K562 (cell line): ENCODE data around the gene ZNF331. TPM values are rescaled to one million over a fixed set of nuclear protein-coding genes. Genes with fewer than 3 reads are reported as not detected.

Source experiments
- ATAC-seq: fragments of 200-7000 bp; cut with Tn5 transposase; 3 replicates; pipeline ENCODE4 v1.9.1; 2020; ENCODE audit warnings: moderate library complexity
- BruUV-seq: library from RNA; stranded (reverse); fragments of 400-500 nt; replicated peaks from 2 replicates; lab custom pipeline; 2021; lab: Mats Ljungman, UMichigan
- CTCF ChIA-PET: fragments of 300-600 bp; formaldehyde crosslinking; extraction: SDS; loops from one replicate; lab custom pipeline; 2021; ENCODE audit warnings: low intra/inter-chr PET ratio; lab: Yijun Ruan, JAX
- POLR2A ChIA-PET: fragments of 300-600, 350-650 bp; sonication (Branson Sonifier 250); formaldehyde crosslinking; extraction: SDS; loops from one replicate; lab custom pipeline; 2021; ENCODE audit warnings: antibody characterized with exemption, inconsistent platforms; lab: Yijun Ruan, JAX
- DNase-seq, 4 experiments: peaks; one replicate each; pipeline versions ENCODE4 v3.0.0 to v3.0.0-alpha.2; 2011 to 2018; ENCODE audit warnings: low spot score in 3 of 4, mixed read lengths in 3 of 4; ENCODE audit errors: extremely low read depth in 1 of 4
- FAIRE-seq: peaks from 2 replicates; lab custom pipeline; 2011; peaks lifted over from hg19 to GRCh38; lab: Jason Lieb, UNC
- H2AFZ ChIP-seq: 2 replicates; pipeline ENCODE4 v1.6.0; 2011; ENCODE audit warnings: low read depth, low read length, control low read depth, inconsistent platforms
- H3K27ac ChIP-seq: fragments of 200-600 bp; 3 replicates; pipeline ENCODE4 v1.8.0; 2011; ENCODE audit warnings: low read depth, mild to moderate bottlenecking, control low read depth, inconsistent platforms, low read length, moderate library complexity, mixed read lengths; ENCODE audit errors: extremely low read depth
- H3K27me3 ChIP-seq, 2 experiments: fragments of 300-600 bp in 1 of 2; 2 replicates in 1 of 2; 3 replicates in 1 of 2; pipeline versions ENCODE4 v1.6.0 to v1.8.0; 2011; ENCODE audit warnings: inconsistent platforms in 2 of 2, low read length in 2 of 2, mild to moderate bottlenecking in 1 of 2, mixed read lengths in 1 of 2, moderate library complexity in 1 of 2; ENCODE audit not compliant: control insufficient read depth in 2 of 2, insufficient read depth in 2 of 2
- H3K36me3 ChIP-seq: fragments of 300-600 bp; 3 replicates; pipeline ENCODE4 v1.8.0; 2011; ENCODE audit warnings: mild to moderate bottlenecking, low read length, inconsistent platforms; ENCODE audit not compliant: control insufficient read depth, insufficient read depth
- H3K4me1 ChIP-seq, 2 experiments: fragments of 200-600 bp in 1 of 2; replicated peaks in 1 of 2; 2 replicates in 1 of 2; 3 replicates in 1 of 2; pipeline versions ENCODE4 v1.5.1 to v1.8.0; 2011; ENCODE audit warnings: inconsistent platforms in 2 of 2, low read length in 2 of 2, mild to moderate bottlenecking in 1 of 2, mixed read lengths in 1 of 2, moderate library complexity in 1 of 2; ENCODE audit not compliant: control insufficient read depth in 2 of 2, insufficient read depth in 2 of 2
- H3K4me2 ChIP-seq: 2 replicates; pipeline ENCODE4 v1.6.1; 2011; ENCODE audit warnings: low read length, control low read depth, inconsistent platforms, mixed read lengths; ENCODE audit not compliant: insufficient read depth
- H3K4me3 ChIP-seq: fragments of 200-600 bp; sonication (generic), shearing (Covaris generic); 2 replicates; pipeline ENCODE4 v1.5.1; 2016; ENCODE audit warnings: control low read depth, inconsistent platforms
- H3K79me2 ChIP-seq: fragments of 200-600 bp; 3 replicates; pipeline ENCODE4 v1.8.0; 2011; ENCODE audit warnings: low read length, inconsistent platforms; ENCODE audit not compliant: control insufficient read depth, insufficient read depth
- H3K9ac ChIP-seq, 2 experiments: 2 replicates each; pipeline versions ENCODE4 v1.6.0 to v1.6.1; 2011; ENCODE audit warnings: low read depth in 2 of 2, low read length in 2 of 2, control low read depth in 1 of 2, inconsistent platforms in 1 of 2, mild to moderate bottlenecking in 1 of 2, mixed read lengths in 1 of 2; ENCODE audit not compliant: insufficient read depth in 1 of 2
- H3K9me1 ChIP-seq: one replicate; pipeline ENCODE4 v1.6.0; 2011; ENCODE audit warnings: inconsistent platforms, mild to moderate bottlenecking, low read length, moderate library complexity; ENCODE audit not compliant: control insufficient read depth, insufficient read depth
- H3K9me3 ChIP-seq: replicated peaks from 2 replicates; pipeline ENCODE4 v1.5.1; 2011; ENCODE audit warnings: low read depth, low read length, inconsistent platforms; ENCODE audit not compliant: control insufficient read depth, insufficient read depth
- H4K20me1 ChIP-seq: replicated peaks from 2 replicates; pipeline ENCODE4 v1.6.1; 2011; ENCODE audit warnings: low read length, inconsistent platforms, mixed read lengths; ENCODE audit not compliant: control insufficient read depth, insufficient read depth
- FOXK2 ChIP-seq, 2 experiments: fragments of 450-650 bp; IDR thresholded peaks in 1 of 2; conservative IDR thresholded peaks in 1 of 2; 2 replicates each; pipeline ENCODE4 v1.6.1; 2016; ENCODE audit warnings: low read depth in 2 of 2, mild to moderate bottlenecking in 1 of 2
- HDAC1 ChIP-seq, 2 experiments: fragments of 450-650 bp; IDR thresholded peaks; 2 replicates each; pipeline ENCODE4 v1.6.1; 2016 to 2017; ENCODE audit warnings: inconsistent platforms in 1 of 2, mild to moderate bottlenecking in 1 of 2, moderate library complexity in 1 of 2
- HNRNPL ChIP-seq: fragments of 200-400 bp; formaldehyde crosslinking; IDR thresholded peaks from 2 replicates; pipeline ENCODE4 v1.6.1; 2017; ENCODE audit warnings: low read depth, mild to moderate bottlenecking, low read length
- ILF3 ChIP-seq: fragments of 450-650 bp; IDR thresholded peaks from 2 replicates; pipeline ENCODE4 v1.6.1; 2018; ENCODE audit warnings: antibody characterized with exemption, mild to moderate bottlenecking, moderate library complexity, borderline replicate concordance
- NR1H2 ChIP-seq: sonication (generic); formaldehyde crosslinking; IDR thresholded peaks from 2 replicates; pipeline ENCODE4 v1.4.0; 2020; ENCODE audit warnings: mild to moderate bottlenecking, missing genetic modification reagents
- POLR2H ChIP-seq: IDR thresholded peaks from 2 replicates; pipeline ENCODE4 v1.6.1; 2016; ENCODE audit warnings: missing genetic modification characterization, low read depth, mild to moderate bottlenecking, control low read depth, missing compliant biosample characterization, moderate library complexity
- TRIM24 ChIP-seq, 2 experiments: fragments of 450-650 bp; IDR thresholded peaks; 2 replicates each; pipeline ENCODE4 v1.6.1; 2016
- ZNF449 ChIP-seq: fragments of 250-450 bp; sonication (Bioruptor Pico); IDR thresholded peaks from 2 replicates; pipeline ENCODE4 v1.8.0; 2022; ENCODE audit warnings: moderate library complexity, mild to moderate bottlenecking, inconsistent platforms
- ZNF639 ChIP-seq, 2 experiments: fragments of 200-800 bp in 1 of 2; sonication (Bioruptor generic) in 1 of 2; sonication (generic) in 1 of 2; formaldehyde crosslinking in 1 of 2; IDR thresholded peaks in 1 of 2; conservative IDR thresholded peaks in 1 of 2; 2 replicates each; pipeline versions ENCODE4 v1.5.0 to v1.6.1; 2016 to 2020; ENCODE audit warnings: missing compliant biosample characterization in 1 of 2, missing genetic modification characterization in 1 of 2, missing genetic modification reagents in 1 of 2
- WGBS: fragments of 100-300 bp; shearing (Covaris generic); methylation state at CpG from one replicate; pipeline ENCODE4 v1.1.6; 2016; ENCODE audit warnings: low coverage, mixed read lengths; ENCODE audit not compliant: insufficient coverage; ENCODE audit errors: missing lambda C conversion rate; 5-methylcytosine and 5-hydroxymethylcytosine counted together
- in situ Hi-C: fragments of 300-500 bp; cut with MboI; formaldehyde crosslinking; loops from 4 replicates; pipeline ENCODE4 v1.15.0; 2018; ENCODE audit warnings: inconsistent platforms, mixed read lengths
- intact Hi-C: fragments of 100-400 bp; cut with micrococcal nuclease; formaldehyde crosslinking; loops from 2 replicates; pipeline ENCODE4 v1.14.2; 2022
- polyA plus RNA-seq, 8 experiments: library from polyadenylated mRNA; depleted of rRNA in 4 of 8; stranded (reverse) in 5 of 8; unstranded in 3 of 8; fragments of >200 nt; fragmentation: Nextera tagmentation in 2 of 8; fragmentation: Illumina TruSeq in 1 of 8; extraction: Ambion mirVana in 2 of 8; extraction: Trizol in 1 of 8; gene quantifications; 2 replicates each; pipeline versions ENCODE4 v1.2.1 to v1.2.3, GENCODE V29; 2011 to 2014; ENCODE audit warnings: inconsistent platforms in 1 of 8, missing spikeins in 1 of 8
- total RNA-seq, 7 experiments: library from RNA; depleted of rRNA in 6 of 7; stranded (reverse); fragments of >200 nt in 6 of 7; fragmentation: Illumina TruSeq in 2 of 7; extraction: Trizol in 2 of 7; gene quantifications; 2 replicates each; pipeline versions ENCODE4 v1.2.1 to v1.2.3, GENCODE V29; 2011 to 2021; ENCODE audit warnings: low replicate concordance in 1 of 7
- TF ChIP-seq, protein P1 (sequence below): sonication (generic); formaldehyde crosslinking; IDR thresholded peaks from 2 replicates; pipeline ENCODE4 v1.8.1; 2023; ENCODE audit warnings: mild to moderate bottlenecking, missing genetic modification reagents
- TF ChIP-seq, protein P2 (sequence below), 2 experiments: IDR thresholded peaks in 1 of 2; conservative IDR thresholded peaks in 1 of 2; 2 replicates each; pipeline ENCODE4 v1.6.1; 2016; ENCODE audit warnings: low read depth in 2 of 2, mild to moderate bottlenecking in 1 of 2, missing compliant biosample characterization in 1 of 2, missing genetic modification characterization in 1 of 2, moderate library complexity in 1 of 2

The ZNF331 gene
- total and polyA plus RNA-seq, 9 of the 15 experiments (the other 6 are each of a cell fraction or from before 2014, with no cell fraction given): 0.23 to 2.7 (median 0.76) TPM

DNA sequence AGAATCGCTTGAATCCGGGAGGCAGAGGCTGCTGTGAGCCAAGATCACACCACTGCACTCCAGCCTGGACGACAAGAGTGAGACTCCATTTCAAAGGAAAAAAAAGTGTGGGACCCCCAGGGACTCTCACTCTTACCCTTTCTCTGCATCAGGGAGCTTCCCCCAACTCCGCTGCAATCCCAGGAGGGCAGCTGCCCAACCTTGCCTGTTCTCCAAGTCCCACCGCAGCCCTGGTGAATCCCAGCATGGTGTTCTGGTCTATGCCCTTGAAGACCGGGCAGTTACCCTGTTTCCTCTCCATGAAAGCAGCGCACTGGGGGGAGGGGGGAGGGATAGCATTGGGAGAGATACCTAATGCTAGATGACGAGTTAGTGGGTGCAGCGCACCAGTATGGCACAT, 58.1 kb downstream of the ZNF331 start:
- intact Hi-C loops (no loop called here), in situ Hi-C loops (no loop called here)
- no peak for FAIRE-seq
- H3K4me3 ChIP-seq: no peak overlapping the region
- no peaks in the 10 kb centered on the region for H4K20me1 ChIP-seq
- ChIA-PET POLR2A (interaction anchor here (1.2 kb wide), 1 partner anchor 22 kb away, joined by 4 read pairs; no protein-coding TSS in a partner anchor), CTCF (no interaction called here)
- no peaks in the 10 kb centered on the region for H3K9me3 ChIP-seq
- no peak overlapping the region for H3K27ac ChIP-seq
- H2AFZ ChIP-seq: no peak overlapping the region
- no peaks in the 10 kb centered on the region for H3K79me2 ChIP-seq
- peak in 1 of 4 experiments; percentile 3 for DNase-seq
- H3K36me3 ChIP-seq: no peaks in the 10 kb centered on the region
- no peaks in the 10 kb centered on the region for H3K4me1 ChIP-seq
- no TSS peak for BruUV-seq
- H3K27me3 ChIP-seq: peaks cover 0 to 39% of the 10 kb centered on the region in 2 experiments; a peak in 4 of 5 replicates
- no peak overlapping the region for H3K9ac ChIP-seq
- no peak overlapping the region for H3K4me2 ChIP-seq
- no peaks in the 10 kb centered on the region for H3K9me1 ChIP-seq
- WGBS: 0% methylated on average over 8 of the region's 9 CpGs
- ATAC-seq: no peak
- TF ChIP-seq ZNF639 (CRISPR knock-in tag; conservative IDR thresholded peaks at IDR 0.05 in 1 of 2, IDR thresholded peaks at IDR 0.05 in 1 of 2) (no peak), HNRNPL (no peak), TRIM24 (IDR thresholded peaks at IDR 0.05) (no peak), FOXK2 (conservative IDR thresholded peaks at IDR 0.05 in 1 of 2, IDR thresholded peaks at IDR 0.05 in 1 of 2; ENCODE audit: low read depth in 2 of 2) (no peak), NR1H2 (CRISPR knock-in tag) (no peak), ZNF449 (no peak), HDAC1 (IDR thresholded peaks at IDR 0.05) (no peak), ILF3 (no peak), POLR2H (tag) (no peak)
- TF ChIP-seq, protein P1, sequence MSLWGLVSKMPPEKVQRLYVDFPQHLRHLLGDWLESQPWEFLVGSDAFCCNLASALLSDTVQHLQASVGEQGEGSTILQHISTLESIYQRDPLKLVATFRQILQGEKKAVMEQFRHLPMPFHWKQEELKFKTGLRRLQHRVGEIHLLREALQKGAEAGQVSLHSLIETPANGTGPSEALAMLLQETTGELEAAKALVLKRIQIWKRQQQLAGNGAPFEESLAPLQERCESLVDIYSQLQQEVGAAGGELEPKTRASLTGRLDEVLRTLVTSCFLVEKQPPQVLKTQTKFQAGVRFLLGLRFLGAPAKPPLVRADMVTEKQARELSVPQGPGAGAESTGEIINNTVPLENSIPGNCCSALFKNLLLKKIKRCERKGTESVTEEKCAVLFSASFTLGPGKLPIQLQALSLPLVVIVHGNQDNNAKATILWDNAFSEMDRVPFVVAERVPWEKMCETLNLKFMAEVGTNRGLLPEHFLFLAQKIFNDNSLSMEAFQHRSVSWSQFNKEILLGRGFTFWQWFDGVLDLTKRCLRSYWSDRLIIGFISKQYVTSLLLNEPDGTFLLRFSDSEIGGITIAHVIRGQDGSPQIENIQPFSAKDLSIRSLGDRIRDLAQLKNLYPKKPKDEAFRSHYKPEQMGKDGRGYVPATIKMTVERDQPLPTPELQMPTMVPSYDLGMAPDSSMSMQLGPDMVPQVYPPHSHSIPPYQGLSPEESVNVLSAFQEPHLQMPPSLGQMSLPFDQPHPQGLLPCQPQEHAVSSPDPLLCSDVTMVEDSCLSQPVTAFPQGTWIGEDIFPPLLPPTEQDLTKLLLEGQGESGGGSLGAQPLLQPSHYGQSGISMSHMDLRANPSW: no peak
- TF ChIP-seq, protein P2, sequence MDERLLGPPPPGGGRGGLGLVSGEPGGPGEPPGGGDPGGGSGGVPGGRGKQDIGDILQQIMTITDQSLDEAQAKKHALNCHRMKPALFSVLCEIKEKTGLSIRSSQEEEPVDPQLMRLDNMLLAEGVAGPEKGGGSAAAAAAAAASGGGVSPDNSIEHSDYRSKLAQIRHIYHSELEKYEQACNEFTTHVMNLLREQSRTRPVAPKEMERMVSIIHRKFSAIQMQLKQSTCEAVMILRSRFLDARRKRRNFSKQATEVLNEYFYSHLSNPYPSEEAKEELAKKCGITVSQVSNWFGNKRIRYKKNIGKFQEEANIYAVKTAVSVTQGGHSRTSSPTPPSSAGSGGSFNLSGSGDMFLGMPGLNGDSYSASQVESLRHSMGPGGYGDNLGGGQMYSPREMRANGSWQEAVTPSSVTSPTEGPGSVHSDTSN (CRISPR knock-in tag; IDR thresholded peaks at IDR 0.05; ENCODE audit: low read depth): no peak
- TF ChIP-seq, protein P2 (tag; conservative IDR thresholded peaks at IDR 0.05; ENCODE audit: low read depth): no peak
